H54 (cell line): Measurements from ENCODE around the gene TNRC6A.

Source experiments
- DNase-seq: peaks from one replicate; pipeline ENCODE4 v3.0.0; 2011; ENCODE audit warnings: low spot score, mixed read lengths; ENCODE audit not compliant: insufficient read length
- FAIRE-seq: peaks from 3 replicates; lab custom pipeline; 2011; peaks lifted over from hg19 to GRCh38; lab: Jason Lieb, UNC
- POLR2A ChIP-seq: IDR thresholded peaks from 2 replicates; pipeline ENCODE4 v1.6.1; 2011; ENCODE audit warnings: low read depth, mild to moderate bottlenecking, low read length

TNRC6A gene

GRCh38 chr16:24858219-24859041, 129.0 kb downstream of the TNRC6A start:
- DNase-seq (no peak), FAIRE-seq (peak; percentile 6)
- TF ChIP-seq POLR2A: no peak

- TF ChIP-seq POLR2A: no peak
- FAIRE-seq: no peak
- DNase-seq: no peak
These were observed 132.0 kb downstream of the TNRC6A start for GRCh38 chr16:24861461-24861860.

GRCh38 chr16:24863582-24864437, 134.4 kb downstream of the TNRC6A start:
- DNase-seq (no peak), FAIRE-seq (no peak)
- TF ChIP-seq POLR2A: no peak

- no peak for FAIRE-seq
These were observed 139.6 kb downstream of the TNRC6A start for GRCh38 chr16:24869033-24869432.

GRCh38 chr16:24871891-24872290, 142.4 kb downstream of the TNRC6A start:
- DNase-seq: no peak
- no peak for FAIRE-seq
- no peak for TF ChIP-seq POLR2A

More at GRCh38 chr16:24869033-24869432, 139.6 kb downstream of the TNRC6A start:
- no peak for TF ChIP-seq POLR2A
- no peak for DNase-seq

GRCh38 chr16:24873028-24873427, 143.6 kb downstream of the TNRC6A start:
- DNase-seq (no peak), FAIRE-seq (no peak)
- no peak for TF ChIP-seq POLR2A

GRCh38 chr16:24875466-24875865, 146.0 kb downstream of the TNRC6A start:
- DNase-seq (no peak), FAIRE-seq (no peak)
- no peak for TF ChIP-seq POLR2A
